Suppressor macrophage (primary cell): Measurements from ENCODE around the gene HDGFL3.
"Not testable (repeated sequence)": the region's sequence is repeated elsewhere in the genome, so short reads cannot be mapped to it uniquely, and the experiment has no call there.

Experiments
- DNase-seq, 4 experiments: peaks; one replicate each; pipeline ENCODE4 v3.0.0-alpha.2; 2020 to 2022

Gene HDGFL3

DNA sequence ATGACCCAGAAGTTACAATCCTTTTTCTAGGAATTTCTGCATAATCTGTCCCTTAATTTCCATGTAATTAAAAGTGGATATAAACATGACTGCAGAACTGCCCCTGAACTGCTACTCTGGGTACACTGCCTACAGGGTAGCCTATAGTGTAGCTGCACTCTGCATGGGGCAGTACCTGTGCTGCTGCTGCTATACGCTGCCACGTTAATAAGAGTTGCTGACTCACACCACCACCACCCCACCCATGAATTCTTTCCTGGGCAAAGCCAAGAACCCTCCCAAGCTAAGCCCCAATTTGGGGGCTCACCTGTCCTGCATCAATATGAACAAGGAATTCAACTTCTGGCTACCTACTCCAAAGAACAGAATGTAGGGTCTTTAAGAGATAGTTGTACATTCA, 13.9 kb downstream of the HDGFL3 start:
- no peak for DNase-seq

DNA sequence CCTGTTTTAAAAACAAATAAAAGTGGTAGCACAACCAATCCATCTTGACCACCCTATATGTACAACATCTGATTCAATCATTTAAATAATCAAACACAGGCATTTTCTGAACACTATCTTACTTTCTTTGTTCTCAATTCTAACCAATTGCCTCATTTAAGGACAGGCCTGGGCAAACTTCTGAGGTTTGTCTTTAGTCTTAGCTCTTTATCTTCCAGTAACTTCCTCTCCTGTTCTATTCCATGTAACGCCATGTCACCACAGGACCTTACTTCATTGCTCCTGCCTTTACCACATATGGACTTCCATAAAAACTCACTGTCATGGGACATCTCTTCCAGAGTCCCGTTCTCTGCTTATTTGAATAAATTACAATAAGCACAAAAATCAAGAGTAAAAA, 14.9 kb downstream of the HDGFL3 start:
- peak in 3 of 4 experiments; percentile 2 to 11 (median 7) for DNase-seq

DNA sequence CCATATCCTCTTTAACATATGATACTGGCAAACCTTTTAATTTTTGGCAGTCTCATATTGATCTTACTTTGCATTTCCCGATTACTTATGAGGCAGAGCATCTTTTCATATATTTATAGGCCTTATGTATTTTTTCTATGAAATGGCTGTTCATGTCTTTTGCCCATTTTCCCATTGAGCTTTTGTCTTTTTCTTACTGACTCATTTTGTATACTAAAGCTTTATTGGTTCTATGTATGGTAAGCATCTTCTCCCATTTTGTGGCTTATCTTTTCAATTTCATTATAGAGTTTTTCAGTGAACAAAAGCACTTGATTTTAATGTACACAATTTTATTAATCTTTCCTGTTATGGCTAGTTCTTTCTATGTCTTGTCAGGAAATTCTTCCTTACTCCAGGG, 17.2 kb downstream of the HDGFL3 start:
- DNase-seq = no peak

DNA sequence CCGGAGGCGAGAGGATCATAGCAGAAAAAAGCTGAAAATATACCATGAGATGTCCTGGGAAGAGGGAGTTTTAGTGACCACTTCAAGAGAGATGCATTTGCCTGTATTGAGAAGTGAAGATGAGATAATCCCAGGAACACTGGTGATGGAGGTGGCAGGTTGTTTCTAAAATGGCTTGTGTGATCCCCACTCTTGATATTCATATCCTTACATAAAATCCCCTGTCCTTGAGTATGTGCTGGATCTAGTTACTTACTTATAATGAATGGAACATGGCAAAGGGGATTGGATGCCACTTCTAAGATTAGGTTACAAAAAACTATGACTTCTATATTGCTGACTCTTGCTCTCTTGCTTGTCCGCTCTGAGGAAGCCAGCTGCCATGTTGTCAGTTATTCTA, 22.1 kb downstream of the HDGFL3 start:
- no peak for DNase-seq

DNA sequence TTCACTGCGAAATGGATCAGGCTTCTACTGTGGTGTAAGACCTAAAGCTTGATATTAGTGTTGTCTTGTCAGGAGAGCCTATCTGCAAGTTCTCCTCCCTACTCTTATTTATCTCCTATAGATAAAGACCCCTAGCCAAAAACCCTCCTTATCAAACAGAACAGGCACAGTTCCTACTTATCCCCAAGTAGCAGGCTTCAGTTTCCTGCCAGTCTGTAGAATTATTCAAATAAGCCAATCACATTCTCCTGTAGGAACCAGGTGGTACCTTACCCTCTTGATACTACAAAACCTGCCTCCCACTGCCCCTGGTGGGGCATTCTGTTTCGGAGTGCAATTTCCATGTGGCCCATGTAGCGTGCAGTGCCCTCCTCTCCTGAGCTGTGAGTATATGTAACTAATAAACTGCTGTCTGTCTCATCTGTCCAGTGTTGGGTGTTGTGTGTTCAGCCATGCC, 28.7 kb downstream of the HDGFL3 start:
- no peak for DNase-seq

DNA sequence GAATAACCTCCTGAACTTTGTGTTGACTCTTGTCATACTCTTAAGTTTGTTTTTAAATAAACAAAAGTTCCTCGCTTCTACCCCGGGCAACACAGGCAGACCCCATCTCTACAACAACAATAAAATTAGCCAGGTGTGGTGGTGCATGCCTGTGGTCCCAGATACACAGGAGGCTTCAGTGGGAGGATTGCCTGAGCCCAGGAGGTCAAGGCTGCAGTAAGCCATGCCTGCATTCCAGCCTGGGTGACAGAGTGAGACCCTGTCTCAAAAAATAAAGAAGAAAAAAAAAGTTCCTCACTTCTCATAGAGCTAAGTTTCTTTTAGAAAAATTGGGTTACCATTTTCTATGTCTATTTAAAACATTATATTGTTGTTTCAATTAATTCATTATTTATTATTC, 29.2 kb downstream of the HDGFL3 start:
- no peak for DNase-seq

DNA sequence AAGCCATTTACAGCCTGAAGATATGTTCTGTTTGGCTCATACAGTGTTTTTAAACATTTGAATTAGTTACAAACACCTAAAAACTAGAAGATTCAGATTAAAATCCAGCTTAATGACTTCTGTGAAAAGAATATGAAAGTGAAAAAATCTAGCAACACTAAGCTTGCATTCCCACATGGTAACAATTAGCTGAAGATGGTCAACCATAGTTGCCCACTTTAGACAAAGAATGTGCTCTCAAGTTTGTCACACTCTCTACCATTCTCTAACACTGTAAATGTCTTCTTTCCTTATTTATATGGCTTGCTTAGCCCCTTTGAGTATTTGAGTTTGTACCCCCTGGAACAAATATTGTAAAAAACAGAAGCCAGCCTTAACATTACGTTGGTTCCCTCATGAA, 32.7 kb downstream of the HDGFL3 start:
- DNase-seq = no peak

DNA sequence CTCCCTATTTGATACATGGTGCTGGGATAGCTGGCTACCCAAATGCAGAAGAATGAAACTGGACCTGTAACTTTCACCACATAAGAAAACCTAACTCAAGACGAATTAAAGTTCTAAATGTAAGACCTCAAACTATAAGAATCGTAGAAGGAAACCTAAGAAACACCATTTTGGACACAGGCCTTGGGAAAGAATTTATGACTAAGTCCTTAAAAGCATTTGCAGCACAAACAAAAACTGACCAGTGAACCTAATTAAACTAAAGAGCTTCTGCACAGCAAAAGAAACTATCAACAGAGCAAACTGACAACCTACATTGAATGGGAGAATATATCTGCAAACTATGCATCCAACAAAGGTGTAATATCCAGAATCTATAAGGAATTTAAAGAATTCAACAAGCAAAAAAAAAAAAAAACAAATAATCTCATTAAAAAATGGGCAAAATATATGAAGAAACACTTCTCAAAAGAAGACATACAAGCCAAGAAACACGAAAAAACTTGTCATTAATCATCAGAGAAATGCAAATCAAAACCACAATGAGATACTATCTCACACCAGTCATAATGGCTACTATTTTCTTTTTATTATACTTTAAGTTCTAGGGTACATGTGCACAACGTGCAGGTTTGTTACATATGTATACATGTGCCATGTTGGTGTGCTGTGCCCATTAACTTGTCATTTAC, 37.0 kb downstream of the HDGFL3 start:
- DNase-seq = no peak

DNA sequence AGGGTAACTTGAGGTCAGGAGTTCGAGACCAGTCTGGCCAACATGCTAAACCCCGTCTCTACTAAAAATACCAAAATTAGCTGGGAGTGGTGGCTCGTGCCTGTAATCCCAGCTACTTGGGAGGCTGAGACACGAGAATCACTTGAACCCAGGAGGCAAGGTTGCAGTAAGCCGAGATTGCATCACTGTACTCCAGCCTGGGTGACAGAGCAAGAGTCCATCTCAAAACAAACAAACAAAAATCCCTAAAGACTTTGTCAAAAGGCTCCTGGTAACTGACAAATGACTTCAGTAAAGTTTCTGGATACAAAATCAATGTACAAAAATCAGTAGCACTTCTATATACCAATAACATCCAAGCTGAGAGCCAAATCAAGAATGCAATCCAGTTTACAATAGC, 38.0 kb downstream of the HDGFL3 start:
- not testable (repeated sequence) for DNase-seq

DNA sequence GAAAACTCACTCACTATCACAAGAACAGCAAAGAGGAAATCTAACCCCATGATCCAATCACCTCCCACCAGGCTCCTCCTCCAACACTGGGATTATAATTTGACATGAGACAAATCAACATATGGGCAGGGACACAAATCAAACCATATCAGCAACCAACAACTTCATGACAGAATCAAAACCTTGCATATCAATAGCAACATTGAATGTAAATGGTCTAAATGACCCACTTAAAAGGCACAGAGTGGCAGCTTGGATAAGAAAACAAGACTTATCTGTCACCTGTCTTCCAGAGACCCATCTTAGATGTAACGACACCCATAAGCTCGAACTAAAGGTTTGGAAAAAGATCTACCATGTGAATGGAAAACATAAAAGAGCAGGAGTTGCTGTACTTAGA, 40.8 kb downstream of the HDGFL3 start:
- peak in 2 of 4 experiments; percentile 4 for DNase-seq

DNA sequence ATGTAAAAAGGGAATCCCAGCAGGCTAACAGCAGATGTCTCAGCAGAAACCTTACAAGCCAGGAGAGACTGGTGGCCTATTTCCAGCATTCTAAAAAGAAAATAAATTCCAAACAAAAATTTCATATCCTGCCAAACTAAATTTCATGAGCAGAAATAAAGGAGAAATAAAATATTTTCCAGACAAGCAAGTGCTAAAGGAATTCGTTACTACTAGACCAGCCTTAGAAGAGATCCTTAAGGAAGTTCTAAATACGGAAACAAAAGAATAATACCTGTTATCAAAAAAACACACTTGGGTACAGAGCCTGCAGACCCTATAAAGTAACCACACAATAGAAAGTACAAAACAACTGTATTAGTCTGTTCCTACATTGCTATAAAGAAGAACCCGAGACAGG, 41.4 kb downstream of the HDGFL3 start:
- no peak for DNase-seq

DNA sequence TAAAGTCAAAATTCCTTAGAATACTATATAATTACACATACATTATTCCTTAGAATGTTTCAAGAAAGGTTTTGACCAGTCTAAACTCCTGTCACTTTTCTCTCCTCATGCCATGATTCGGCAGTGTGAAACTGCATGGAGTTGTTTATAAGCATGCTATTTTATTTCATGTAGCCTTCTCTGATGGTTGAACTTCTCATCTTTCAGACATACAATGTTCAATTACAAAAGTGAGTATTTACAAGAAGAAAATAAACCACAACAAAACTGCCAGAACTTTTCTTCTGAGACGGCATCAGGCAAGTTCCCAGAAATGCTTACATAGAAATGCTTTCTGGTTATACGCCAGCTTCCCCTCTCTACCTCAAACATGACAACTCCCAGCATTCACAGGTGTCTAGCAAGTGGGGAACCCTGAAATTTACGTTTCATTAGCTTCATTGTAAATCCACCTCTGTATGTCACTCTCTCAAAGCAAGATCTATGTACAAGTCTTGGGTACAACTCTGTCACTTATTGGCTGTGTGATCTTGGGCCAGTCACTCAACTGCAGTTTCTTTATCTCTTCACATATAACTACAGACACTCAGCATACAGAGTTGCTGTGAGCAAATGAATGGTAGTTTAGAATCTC, 42.7 kb downstream of the HDGFL3 start:
- DNase-seq = no peak

DNA sequence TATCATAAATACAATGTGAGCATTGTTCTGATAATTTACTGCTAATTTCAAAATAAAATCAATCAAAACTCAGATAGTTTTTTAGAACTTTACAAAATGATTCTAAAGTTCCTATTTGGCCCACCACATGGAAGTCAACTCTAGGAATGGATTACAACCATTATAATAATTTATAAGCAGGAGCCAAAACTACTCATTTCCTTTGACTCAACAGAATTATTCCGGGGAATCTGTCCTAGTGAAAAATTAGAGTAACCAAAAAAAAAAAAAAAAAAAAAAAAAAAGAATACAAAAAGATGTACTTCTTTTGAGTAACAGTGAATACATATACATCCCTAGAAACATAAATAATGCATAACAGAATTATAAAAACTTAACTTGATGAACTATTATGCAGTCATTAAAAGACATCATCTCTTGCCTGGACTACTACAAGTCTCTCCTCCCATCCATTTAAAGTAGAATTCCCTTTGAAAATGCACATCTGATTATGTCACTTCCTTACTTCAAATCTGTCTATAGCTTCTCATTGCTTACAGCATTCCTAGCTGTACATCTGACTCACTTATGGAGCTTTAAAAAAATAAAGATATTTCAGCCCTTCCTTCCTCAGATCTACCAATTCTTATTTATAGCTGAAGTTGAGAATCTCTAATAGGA, 43.4 kb downstream of the HDGFL3 start:
- DNase-seq = no peak

DNA sequence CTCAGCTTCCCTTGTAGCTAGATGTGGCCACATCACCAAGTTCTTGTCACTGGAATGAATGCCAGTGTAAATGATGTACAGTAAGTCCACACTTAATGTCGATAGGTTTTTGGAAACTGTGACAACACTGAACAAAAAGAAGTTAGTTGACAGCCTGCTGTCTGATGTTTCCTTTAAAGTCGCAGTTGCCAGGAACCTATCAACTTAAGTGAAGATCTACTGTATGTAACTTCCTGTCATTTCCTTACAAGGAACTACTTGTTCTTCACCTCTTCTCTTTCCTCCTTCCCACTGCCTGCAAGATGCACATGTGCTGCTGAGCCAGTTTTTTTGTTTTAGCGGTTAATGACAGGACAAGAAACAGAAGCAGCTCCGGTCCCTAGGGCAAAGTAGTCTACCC, 44.6 kb downstream of the HDGFL3 start:
- peak in 1 of 4 experiments; percentile 9 for DNase-seq

DNA sequence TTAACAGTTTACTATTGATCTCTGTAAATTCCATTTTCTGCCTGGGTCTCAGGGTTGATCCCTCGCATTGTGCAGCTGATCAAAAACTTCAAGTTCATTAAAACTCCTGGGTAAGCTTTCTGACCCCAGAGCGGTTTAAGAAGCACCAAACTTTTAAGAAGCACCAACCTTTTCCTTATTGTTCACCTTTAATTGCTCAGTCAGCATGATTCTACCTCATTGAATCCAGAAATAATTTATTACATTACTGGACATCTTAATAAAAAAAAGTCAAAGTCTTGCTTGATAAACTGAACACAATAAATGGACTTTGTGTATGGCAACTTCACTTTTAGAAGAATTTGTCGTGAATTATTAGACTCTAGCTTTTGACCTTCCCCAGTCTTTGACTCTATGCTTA, 46.9 kb downstream of the HDGFL3 start:
- DNase-seq = no peak

DNA sequence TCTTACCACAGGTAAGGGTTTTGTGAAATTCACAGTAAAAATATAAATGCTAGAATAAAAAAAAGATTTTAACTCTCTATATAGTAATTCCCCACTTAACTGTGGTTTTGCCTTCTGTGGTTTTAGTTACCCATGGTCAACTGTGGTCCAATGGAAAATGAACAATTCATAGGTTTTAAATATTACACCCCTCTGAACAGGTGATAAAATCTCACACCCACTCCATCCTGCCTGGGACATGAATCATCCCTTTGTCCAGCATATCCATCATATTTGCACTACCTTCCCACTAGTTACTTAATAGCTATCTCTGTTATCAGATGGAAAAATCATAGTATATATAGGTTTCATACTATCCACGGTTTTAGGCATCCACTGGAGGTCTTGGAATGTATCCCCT, 49.2 kb downstream of the HDGFL3 start:
- DNase-seq = no peak

DNA sequence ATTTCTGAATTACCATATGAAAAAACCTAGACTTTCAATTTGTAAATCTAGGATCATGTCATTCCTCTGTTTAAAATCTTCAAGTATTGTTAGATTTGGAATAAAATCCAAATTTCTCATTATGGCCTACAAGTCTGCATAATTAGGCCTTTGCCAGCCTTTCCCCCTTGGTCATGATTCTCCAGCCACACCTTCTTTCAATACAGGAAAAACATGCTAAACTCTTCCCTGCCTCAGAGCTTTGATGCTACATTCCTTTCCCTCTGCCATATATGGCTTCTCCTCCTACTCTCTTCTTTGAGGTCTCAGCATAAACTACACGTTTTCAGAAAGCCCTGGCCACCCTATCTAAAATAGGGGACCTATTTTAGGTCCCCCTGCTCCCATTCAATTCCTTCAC, 51.7 kb downstream of the HDGFL3 start:
- no peak for DNase-seq

DNA sequence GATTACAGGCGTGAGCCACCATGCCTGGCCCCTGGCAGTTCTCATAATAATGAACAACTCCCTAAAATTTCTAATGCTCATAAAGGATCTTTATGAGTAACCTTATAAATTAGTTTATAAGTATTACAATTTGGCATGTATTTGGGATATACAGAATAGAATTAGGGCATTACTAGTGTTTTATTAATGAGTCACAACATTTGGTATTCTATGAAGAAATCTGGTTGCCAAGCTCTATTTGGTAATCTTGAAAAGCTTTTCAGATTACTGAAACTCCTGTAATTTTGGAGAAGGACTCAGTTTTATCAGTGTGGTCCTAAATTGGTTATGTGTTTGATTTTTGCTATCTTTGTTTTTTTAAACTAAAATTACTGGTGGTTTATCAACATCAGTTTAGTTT, 54.3 kb downstream of the HDGFL3 start:
- no peak for DNase-seq

DNA sequence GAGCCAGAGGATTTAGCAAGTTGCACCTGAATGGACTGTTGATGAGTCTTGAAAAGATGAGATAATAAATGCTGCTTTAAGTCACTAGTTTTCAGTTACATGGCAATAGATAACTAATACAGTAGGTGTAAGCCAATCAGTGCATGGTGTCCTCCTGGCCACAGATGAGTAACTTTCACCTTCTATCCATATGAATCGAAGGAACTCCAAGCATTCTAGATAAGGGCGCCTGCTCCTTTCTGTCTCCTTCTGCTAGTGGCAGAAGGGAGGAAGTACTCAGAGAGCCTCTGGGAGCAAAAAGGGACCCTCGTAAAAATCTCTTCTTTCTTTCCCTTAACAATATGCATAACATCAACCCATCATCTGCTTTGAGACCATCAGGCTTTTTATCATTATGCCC, 62.9 kb downstream of the HDGFL3 start:
- no peak for DNase-seq

DNA sequence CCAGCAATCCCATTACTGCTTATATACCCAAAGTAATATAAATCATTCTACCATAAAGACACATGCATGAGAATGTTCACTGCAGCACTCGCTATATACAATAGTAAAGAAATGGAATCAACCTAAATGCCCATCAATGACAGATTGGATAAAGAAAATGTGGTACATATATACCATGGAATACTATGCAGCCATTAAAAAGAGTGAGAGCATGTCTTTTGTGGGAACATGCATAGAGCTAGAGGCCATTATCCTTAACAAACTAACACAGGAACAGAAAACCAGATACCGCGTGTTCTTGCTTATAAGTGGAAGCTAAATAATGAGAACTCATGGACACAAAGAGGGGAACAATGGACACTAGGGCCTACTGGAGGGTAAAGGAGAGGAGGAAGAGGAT, 65.5 kb downstream of the HDGFL3 start:
- not testable (repeated sequence) for DNase-seq

DNA sequence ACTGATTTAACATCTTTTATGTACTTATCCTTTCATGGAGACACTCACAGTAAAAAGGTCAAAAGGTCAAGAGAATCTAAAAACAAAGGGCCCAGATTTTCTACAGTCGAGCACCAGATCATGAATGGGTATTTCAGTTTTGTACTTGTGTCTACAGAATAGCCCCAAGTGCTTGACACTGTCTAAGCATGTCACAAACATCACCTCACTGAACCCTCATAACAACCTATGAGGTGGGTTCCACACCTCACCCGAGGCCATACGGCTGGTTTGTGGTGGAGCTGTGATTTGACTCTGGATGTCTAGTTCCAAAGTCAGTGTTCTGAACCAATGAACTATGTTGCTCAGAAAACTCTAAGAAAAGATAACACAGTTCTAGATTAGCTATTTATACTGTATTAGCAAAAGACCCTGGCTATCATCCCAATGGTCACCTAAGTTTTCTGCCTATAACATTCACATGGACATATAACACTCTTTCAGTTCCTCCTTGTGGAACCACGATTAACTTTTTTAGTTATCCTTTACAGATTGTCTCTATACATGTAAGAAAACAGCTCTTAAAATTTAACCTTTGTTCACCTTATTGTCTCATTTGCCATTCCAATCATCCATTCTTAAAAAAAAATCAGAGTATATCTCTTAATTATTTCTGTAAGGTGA, 74.6 kb downstream of the HDGFL3 start:
- DNase-seq = no peak

DNA sequence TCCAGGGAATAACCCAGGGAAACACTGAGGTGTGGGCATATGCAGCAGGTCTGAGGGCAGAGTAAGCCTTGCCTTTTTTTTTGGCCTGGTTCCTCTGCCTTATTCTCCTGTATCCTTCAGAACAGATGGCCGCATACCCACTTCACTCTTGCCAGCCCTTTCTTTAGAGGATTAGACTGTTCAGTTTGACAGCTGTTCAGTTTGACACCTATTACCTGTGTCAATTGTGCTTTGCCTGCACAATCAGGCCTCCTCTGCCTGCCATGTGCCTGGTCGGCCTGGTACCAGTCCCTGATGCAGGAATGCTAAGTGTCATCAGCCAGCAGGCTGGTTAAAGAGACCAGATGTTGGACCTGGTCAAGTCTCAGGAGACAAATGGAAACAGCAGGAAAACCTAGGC, 77.8 kb downstream of the HDGFL3 start:
- no peak for DNase-seq

DNA sequence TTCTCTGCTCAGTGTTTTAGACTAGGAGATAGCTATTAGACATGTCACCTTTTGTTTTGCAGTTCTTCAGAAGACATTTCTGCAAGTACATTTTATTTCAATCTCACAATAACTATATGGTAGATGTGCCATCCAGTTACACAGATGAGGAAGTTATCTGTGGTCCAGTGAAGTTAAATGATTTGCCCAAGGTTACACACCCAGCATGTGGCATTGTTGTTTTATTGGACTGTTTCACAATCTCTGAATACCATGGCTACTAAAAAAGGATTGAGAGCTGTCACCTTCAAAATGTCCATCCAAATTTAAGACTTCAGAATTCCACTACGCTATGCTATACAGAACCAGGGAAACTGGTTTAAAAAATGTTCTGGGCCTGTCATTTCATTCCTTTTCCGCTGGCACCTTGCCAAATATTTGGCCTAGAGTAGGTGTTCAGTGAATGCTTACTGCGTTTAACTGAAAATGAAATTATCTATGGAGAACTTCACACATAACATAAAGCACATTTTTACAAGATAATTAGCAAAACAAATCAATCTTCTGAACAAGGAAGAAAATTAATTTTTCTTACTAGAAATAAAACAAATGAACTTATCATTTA, 80.0 kb downstream of the HDGFL3 start:
- DNase-seq = no peak
